H4 (cell line): Measurements from ENCODE around the gene SENP8. TPM values are rescaled to one million over a fixed set of nuclear protein-coding genes. Genes with fewer than 3 reads are reported as not detected.
A peak's percentile ranks its signal among the peaks of the same experiment; 100 is the strongest.
"Not testable (repeated sequence)": the region's sequence is repeated elsewhere in the genome, so short reads cannot be mapped to it uniquely, and the experiment has no call there.

ENCODE experiments used
- DNase-seq: peaks from one replicate; pipeline ENCODE4 v3.0.0-alpha.2; 2015; ENCODE audit warnings: low spot score
- total RNA-seq: library from RNA; depleted of rRNA; stranded (reverse); fragments of >200 nt; shearing (Covaris generic); gene quantifications from 2 replicates; pipeline ENCODE4 v1.2.3, GENCODE V29; 2014

SENP8 gene
- total RNA-seq, 1 experiment from 2014 or later, result 2.5 TPM

- DNase-seq, result peak; percentile 86
These were observed 36.9 kb downstream of the SENP8 start for GRCh38 chr15:72155003-72155621.

- DNase-seq, result peak; percentile 83
These were observed 37.7 kb downstream of the SENP8 start for GRCh38 chr15:72155635-72156616.

- no peak for DNase-seq
These were observed 38.7 kb downstream of the SENP8 start for GRCh38 chr15:72156928-72157327.

- DNase-seq, result no peak
These were observed 42.6 kb downstream of the SENP8 start for GRCh38 chr15:72160696-72161245.

- DNase-seq, result no peak
These were observed 43.3 kb downstream of the SENP8 start for GRCh38 chr15:72161361-72162132.

- DNase-seq, result no peak
These were observed 44.4 kb downstream of the SENP8 start for GRCh38 chr15:72162569-72162968.

GRCh38 chr15:72163719-72164118, 45.5 kb downstream of the SENP8 start:
- no peak for DNase-seq

GRCh38 chr15:72166716-72167417, 48.7 kb downstream of the SENP8 start:
- DNase-seq, result no peak

GRCh38 chr15:72167445-72167844, 49.2 kb downstream of the SENP8 start:
- DNase-seq, result no peak

GRCh38 chr15:72168131-72168807, 50.1 kb downstream of the SENP8 start:
- DNase-seq, result no peak

GRCh38 chr15:72168808-72169190, 50.6 kb downstream of the SENP8 start:
- no peak for DNase-seq

- no peak for DNase-seq
These were observed 51.2 kb downstream of the SENP8 start for GRCh38 chr15:72169236-72169920.

GRCh38 chr15:72169921-72170611, 51.9 kb downstream of the SENP8 start:
- no peak for DNase-seq

- no peak for DNase-seq
These were observed 52.5 kb downstream of the SENP8 start for GRCh38 chr15:72170691-72171090.

GRCh38 chr15:72171978-72172377, 53.8 kb downstream of the SENP8 start:
- DNase-seq, result not testable (repeated sequence)

- DNase-seq, result no peak
These were observed 54.6 kb downstream of the SENP8 start for GRCh38 chr15:72172796-72173195.

- DNase-seq, result no peak
These were observed 55.2 kb downstream of the SENP8 start for GRCh38 chr15:72173401-72173800.

GRCh38 chr15:72173864-72174550, 55.8 kb downstream of the SENP8 start:
- DNase-seq, result no peak
